Urinary bladder (tissue), 4 donors: ENCODE measurements around the gene SYTL2. TPM values are rescaled to one million over a fixed set of nuclear protein-coding genes. Genes with fewer than 3 reads are reported as not detected.
"Not testable (repeated sequence)": the region's sequence is repeated elsewhere in the genome, so short reads cannot be mapped to it uniquely, and the experiment has no call there.

Experiments used
- DNase-seq: peaks from one replicate; pipeline ENCODE4 v3.0.0-alpha.2; 2015; ENCODE audit errors: extremely low spot score
- H3K27ac ChIP-seq: one replicate; pipeline ENCODE4 v1.5.1; 2013; ENCODE audit warnings: low read depth, mild to moderate bottlenecking, moderate library complexity
- H3K36me3 ChIP-seq: one replicate; pipeline ENCODE4 v1.6.1; 2013; ENCODE audit warnings: mild to moderate bottlenecking, moderate library complexity; ENCODE audit not compliant: insufficient read depth
- H3K4me1 ChIP-seq: one replicate; pipeline ENCODE4 v1.6.1; 2013; ENCODE audit warnings: mild to moderate bottlenecking, moderate library complexity; ENCODE audit not compliant: insufficient read depth
- H3K4me3 ChIP-seq: one replicate; pipeline ENCODE4 v1.5.1; 2013; ENCODE audit warnings: low read depth, low read length
- WGBS: extraction: QIAGEN DNeasy Blood & Tissue Kit; methylation state at CpG from one replicate; pipeline ENCODE4 v1.1.7; 2013; 5-methylcytosine and 5-hydroxymethylcytosine counted together
- polyA plus RNA-seq: library from polyadenylated mRNA; stranded (reverse); fragments of 200-250 nt; gene quantifications from one replicate; pipeline ENCODE4 v1.2.3, GENCODE V29; 2013
- total RNA-seq: library from RNA; depleted of rRNA; stranded (reverse); fragments of >200 nt; gene quantifications from one replicate; pipeline ENCODE4 v1.2.3, GENCODE V29; 2014
- donor health status: healthy with polysubstance abuse.
- donor health status: healthy.

SYTL2 gene
- total and polyA plus RNA-seq, 2 donors: 18.5 to 123 TPM

DNA sequence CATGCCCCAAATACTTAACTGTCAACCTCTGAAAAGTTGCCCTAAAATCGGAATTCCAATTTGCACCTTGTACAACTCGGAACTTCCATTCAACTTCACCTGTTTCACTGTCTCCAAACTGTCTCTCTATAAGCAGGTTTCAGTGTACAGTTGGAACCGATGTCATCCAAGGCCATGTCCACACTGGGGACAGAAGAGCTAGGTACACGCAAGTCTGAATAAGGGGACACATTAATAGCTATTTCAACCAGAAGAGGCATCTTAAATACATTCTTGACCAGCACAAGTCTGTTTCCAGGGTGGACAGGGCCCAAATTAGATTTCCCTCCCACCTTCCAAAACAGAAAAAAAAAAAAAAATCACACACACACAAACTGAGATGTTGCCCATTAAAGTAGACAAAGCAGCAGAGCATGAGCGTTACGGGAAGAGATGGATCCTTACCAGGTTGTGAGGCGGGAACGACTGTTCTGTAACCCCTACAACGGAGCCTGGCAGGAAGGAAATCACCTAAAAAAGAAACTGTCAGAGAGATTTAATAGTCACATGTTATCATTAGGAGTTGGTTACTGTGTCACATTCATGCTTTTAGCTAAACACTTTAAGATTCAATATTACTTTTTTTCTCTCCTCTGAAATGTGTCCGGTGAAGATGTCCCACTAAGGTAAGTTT lies 147.7 kb downstream of the SYTL2 start:
- H3K36me3 ChIP-seq: no peaks in the 10 kb centered on the region
- WGBS: 3% methylated on average over 10 of the region's 10 CpGs
- peak overlapping the region; percentile 100 for H3K27ac ChIP-seq
- H3K4me3 ChIP-seq: peak overlapping the region; percentile 63
- H3K4me1 ChIP-seq: no peaks in the 10 kb centered on the region
- no peak for DNase-seq

DNA sequence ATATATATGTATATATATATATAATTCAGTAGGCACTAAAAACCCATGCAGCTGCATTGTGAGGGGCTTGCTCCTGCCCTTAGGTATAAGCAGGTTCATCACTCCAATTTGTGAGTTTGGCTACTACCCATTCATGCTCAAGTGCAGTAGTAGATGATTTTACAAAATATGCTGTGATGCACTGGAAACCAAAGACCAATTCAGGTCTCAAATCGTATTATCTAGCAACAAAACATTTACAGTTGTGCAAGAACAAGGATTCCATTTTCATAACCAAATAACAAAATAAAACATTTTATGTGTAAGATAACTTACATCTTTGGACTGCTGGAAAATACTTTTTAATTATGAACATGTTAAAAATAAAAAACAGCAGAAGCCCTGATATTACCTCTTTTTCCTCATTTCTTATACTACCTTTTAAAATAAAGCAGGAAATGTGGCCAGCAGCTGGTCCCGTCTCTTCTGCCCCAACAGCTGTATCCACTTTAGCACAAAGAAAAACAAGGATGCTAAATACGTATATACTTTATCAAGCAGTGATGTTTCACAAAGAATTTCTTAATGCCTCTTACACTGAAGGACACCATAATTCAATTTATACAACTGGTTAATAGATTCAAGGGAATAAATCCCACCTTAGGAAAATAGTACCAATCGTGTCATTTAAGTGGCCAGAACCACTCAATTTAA lies 148.8 kb downstream of the SYTL2 start:
- no peak for DNase-seq
- H3K4me1 ChIP-seq: no peaks in the 10 kb centered on the region
- H3K27ac ChIP-seq: peak overlapping the region; percentile 23
- peak overlapping the region; percentile 28 for H3K4me3 ChIP-seq
- 7% methylated on average over 4 of the region's 4 CpGs for WGBS
- H3K36me3 ChIP-seq: no peaks in the 10 kb centered on the region

DNA sequence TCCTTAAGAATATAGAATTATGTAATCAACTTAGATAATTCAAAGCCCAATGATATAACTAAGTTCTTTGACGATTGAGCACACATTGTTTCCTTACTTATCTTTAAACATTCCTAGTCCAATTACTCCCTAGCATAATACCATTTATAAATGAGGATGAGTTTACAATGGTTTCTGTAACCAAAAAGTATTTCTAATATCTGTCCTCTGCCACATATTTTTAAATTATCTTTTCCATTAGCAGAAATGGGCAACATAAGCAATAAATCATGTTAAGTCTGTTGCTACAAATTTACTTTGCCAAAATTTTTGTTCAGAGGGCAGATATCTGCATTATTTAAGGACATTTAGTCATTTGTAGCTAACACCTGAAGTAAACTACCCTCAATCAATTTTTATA lies 152.8 kb downstream of the SYTL2 start:
- Histone ChIP-seq H3K36me3 (peaks cover 2% of the 10 kb centered on the region), H3K4me3 (no peak overlapping the region), H3K27ac (no peak overlapping the region), H3K4me1 (no peaks in the 10 kb centered on the region)
- 27% methylated on average over 1 of the region's 1 CpG for WGBS
- no peak for DNase-seq

DNA sequence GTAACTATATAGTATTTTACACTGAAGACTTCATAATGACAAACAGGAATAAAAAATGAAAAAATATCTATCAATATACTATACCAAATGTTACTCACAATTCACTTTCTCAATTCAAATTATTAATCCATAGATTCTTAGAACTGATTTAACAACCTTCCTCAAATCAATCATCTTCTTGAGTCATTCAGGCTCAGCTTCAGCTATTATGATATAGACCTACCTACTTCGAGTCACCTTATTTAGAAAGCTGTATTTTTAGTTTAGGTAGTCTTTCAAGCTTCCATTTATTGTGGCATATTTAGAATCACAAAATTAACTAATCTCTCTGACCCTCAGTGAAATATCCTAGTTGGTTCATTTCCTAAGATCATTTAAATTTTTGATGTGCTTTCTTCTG lies 154.2 kb downstream of the SYTL2 start:
- 85% methylated on average over 1 of the region's 1 CpG for WGBS
- Histone ChIP-seq H3K36me3 (peaks cover 2% of the 10 kb centered on the region), H3K27ac (no peak overlapping the region), H3K4me1 (no peaks in the 10 kb centered on the region), H3K4me3 (no peak overlapping the region)
- no peak for DNase-seq

DNA sequence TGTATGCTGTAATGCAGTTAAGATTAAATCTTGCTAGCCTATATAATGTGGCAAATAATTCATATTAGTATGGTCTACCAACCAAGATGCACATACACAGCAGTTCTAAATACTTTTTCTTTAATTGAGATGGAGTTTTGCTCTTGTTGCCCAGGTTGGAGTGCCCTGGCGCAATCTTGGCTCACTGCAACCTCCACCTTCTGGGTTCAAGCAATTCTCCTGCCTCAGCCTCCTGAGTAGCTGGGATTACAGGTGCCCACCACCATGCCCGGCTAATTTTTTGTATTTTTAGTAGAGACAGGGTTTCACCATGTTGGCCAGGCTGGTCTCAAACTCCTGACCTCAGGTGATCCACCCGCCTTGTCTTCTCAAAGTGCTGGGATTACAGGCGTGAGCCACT lies 156.6 kb downstream of the SYTL2 start:
- not testable (repeated sequence) for DNase-seq, H3K4me3 ChIP-seq, H3K4me1 ChIP-seq, H3K36me3 ChIP-seq, H3K27ac ChIP-seq
- 95% methylated on average over 4 of the region's 4 CpGs for WGBS

DNA sequence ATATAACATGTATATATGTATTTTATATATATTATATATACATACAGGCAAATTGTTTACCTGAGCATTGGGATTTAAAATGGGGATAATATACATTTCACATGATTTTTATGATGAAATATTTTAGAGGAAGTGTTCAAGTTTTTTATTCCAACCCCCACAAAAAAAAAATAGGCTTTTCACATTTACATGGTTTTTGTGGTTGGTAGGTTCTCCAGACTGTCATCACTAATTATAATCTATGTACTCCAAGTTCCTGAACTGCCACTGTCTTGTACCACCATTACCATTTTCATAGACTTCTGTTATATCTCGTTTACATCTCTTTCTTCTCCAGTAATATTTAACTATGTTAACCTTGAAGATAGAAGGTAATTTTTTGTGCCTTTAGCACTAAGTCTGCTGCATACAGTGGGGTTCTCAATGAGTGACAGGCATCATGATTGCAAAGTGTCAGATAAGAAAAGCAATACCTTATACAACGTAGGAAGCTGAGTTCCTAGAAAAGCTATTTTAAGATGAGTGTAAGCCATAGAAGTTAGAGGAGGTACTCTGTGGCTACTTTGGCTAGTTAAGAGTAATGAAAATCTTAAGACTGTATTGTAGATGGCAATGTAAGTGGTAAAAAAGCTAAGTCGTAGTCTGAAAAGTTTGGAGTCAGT lies 158.0 kb downstream of the SYTL2 start:
- H3K4me1 ChIP-seq: no peaks in the 10 kb centered on the region
- H3K27ac ChIP-seq: no peak overlapping the region
- H3K4me3 ChIP-seq: no peak overlapping the region
- WGBS: 66% methylated on average over 3 of the region's 3 CpGs
- DNase-seq: no peak
- H3K36me3 ChIP-seq: peaks cover 2% of the 10 kb centered on the region

DNA sequence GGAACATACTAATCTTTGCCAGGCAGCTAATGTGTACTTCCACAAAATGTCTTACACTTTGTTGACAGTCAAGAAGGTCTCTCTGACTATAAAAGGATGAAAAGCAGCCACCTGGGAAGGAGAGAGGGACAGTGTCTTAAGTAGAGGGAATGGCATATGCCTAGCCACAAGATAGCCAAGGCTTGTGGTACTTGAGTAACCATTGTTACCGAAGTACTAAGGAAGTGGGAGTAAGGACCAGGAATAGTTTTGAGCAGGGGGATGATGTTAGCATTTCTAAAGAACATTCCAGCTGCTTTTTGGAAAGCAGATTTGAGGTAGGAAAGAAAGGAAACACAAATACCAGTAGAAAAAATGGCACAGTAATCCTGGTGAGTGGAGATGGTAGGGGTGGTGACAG lies 159.8 kb downstream of the SYTL2 start:
- 86% methylated on average over 1 of the region's 1 CpG for WGBS
- no peak overlapping the region for H3K4me3 ChIP-seq
- H3K4me1 ChIP-seq: no peaks in the 10 kb centered on the region
- peaks cover 2% of the 10 kb centered on the region for H3K36me3 ChIP-seq
- no peak for DNase-seq
- no peak overlapping the region for H3K27ac ChIP-seq

DNA sequence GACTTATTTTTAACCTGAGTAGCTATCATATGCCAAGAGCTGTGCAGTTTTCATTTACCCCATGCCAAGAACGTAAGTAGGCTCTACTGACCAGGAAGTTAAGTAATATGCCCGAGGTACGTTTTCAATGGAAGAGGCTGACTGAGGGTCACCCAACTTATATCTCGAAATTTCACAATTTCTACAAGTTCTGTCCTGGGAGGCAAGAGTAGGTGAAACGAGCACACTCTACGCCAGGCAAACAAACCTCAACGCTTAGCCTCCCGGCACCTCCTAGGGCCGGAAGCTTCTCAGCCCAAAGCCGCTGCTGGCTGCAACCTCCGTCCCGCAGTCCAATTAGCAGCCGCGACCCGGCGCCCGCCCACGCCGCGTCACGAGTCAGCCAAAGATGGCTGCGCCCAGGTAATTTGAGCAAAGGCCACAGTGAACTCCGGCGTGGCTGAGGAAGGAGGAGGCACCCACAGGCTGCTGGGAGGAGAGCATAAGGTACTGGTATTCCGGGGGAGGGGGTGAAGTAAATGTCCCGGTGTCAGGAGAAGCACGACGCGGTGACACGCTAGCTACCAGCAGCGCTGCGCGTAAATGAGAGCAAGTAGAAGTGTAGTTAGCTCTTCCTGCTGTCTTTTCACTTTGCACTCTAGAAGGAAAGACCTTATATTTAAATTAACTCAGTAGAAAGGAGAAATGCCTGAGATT lies 163.2 kb downstream of the SYTL2 start, which contains the start of gene TMEM126A:
Gene TMEM126A (plus strand): TSS at position 364 of the 696 bp plus-strand sequence. CDS start 2,289 bp downstream, outside the sequence.
- Histone ChIP-seq H3K4me1 (no peaks in the 10 kb centered on the region), H3K4me3 (peak within 1 kb of the TSS; percentile 59), H3K36me3 (no peaks in the 10 kb centered on the region), H3K27ac (peak within 1 kb of the TSS; percentile 80)
- under 1% methylated on average over 33 of the region's 33 CpGs for WGBS
- DNase-seq: peak; percentile 66

DNA sequence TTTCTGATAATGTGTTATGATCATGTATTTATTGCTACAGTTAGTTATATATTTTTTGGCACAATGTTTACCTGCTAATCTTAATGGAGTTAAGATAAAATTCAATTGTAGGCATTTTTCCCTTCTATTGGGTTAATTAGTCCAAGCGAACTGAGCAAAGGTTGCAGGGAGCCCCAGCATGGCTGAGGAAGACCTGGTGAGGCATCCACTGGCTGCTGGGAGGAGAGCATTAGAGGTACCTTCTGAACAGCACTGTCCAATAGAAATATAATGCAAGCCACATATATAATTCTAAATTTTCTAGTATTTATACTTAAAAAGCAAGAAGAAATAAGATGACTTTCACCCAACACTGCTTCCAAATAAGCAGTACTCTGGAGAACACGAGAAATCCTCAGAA lies 163.9 kb downstream of the SYTL2 start:
- Histone ChIP-seq H3K36me3 (no peaks in the 10 kb centered on the region), H3K27ac (peak overlapping the region; percentile 80), H3K4me1 (no peaks in the 10 kb centered on the region), H3K4me3 (peak overlapping the region; percentile 59)
- 33% methylated on average over 2 of the region's 2 CpGs for WGBS
- no peak for DNase-seq

Other genes starting within 250 kb of the SYTL2 start
- 42.4 TPM for gene DLG2, start 183.8 kb downstream of the SYTL2 start, total RNA-seq
- gene DLG2, start 183.8 kb downstream of the SYTL2 start, polyA plus RNA-seq: 3.4 TPM
- gene TMEM126B, start 182.5 kb downstream of the SYTL2 start, total RNA-seq: 68.9 TPM
- gene TMEM126B, start 182.5 kb downstream of the SYTL2 start, polyA plus RNA-seq: 65.5 TPM
- 29.3 TPM for gene TMEM126A, start 163.2 kb downstream of the SYTL2 start, total RNA-seq
- 37.0 TPM for gene TMEM126A, start 163.2 kb downstream of the SYTL2 start, polyA plus RNA-seq
- 94.0 TPM for gene CREBZF, start 146.0 kb downstream of the SYTL2 start, total RNA-seq
- 32.7 TPM for gene CREBZF, start 146.0 kb downstream of the SYTL2 start, polyA plus RNA-seq
- gene CCDC89, start 124.9 kb downstream of the SYTL2 start, total RNA-seq: 4.1 TPM
- 2.3 TPM for gene CCDC89, start 124.9 kb downstream of the SYTL2 start, polyA plus RNA-seq
- not detected for gene CCDC83, start 44.2 kb upstream of the SYTL2 start, total RNA-seq
- not detected for gene CCDC83, start 44.2 kb upstream of the SYTL2 start, polyA plus RNA-seq